BLaER1 treated with 17β-estradiol and CSF1 and Interleukin-3, amounts not matched to agents 10 nM and 100 nM (cell line): ENCODE measurements around the gene NCCRP1.

Experiments
- H3K27ac ChIP-seq, 11 experiments: shearing (Covaris generic); formaldehyde crosslinking; 2 replicates each; pipeline ENCODE4 v1.8.1; 2022
- H3K27me3 ChIP-seq, 11 experiments: shearing (Covaris generic); formaldehyde crosslinking; 2 replicates each; pipeline ENCODE4 v1.8.1; 2022
- H3K36me3 ChIP-seq, 11 experiments: shearing (Covaris generic); formaldehyde crosslinking; 2 replicates each; pipeline ENCODE4 v1.8.1; 2022
- H3K4me1 ChIP-seq, 10 experiments: shearing (Covaris generic); formaldehyde crosslinking; 2 replicates each; pipeline ENCODE4 v1.8.1; 2022
- H3K4me2 ChIP-seq, 11 experiments: shearing (Covaris generic); formaldehyde crosslinking; 2 replicates each; pipeline ENCODE4 v1.8.1; 2022
- H3K4me3 ChIP-seq, 10 experiments: shearing (Covaris generic); formaldehyde crosslinking; 2 replicates each; pipeline ENCODE4 v1.8.1; 2022
- H3K9ac ChIP-seq, 11 experiments: shearing (Covaris generic); formaldehyde crosslinking; 2 replicates each; pipeline ENCODE4 v1.8.1; 2022
- H3K9me3 ChIP-seq, 11 experiments: shearing (Covaris generic); formaldehyde crosslinking; replicated peaks in 1 of 11; 2 replicates each; pipeline ENCODE4 v1.8.1; 2022
- H4K20me1 ChIP-seq, 11 experiments: shearing (Covaris generic); formaldehyde crosslinking; 2 replicates each; pipeline ENCODE4 v1.8.1; 2022
- Cebpa-rat ChIP-seq, 11 experiments: shearing (Covaris generic); IDR thresholded peaks; 2 replicates each; pipeline ENCODE4 v1.8.1; 2022

NCCRP1 gene

DNA sequence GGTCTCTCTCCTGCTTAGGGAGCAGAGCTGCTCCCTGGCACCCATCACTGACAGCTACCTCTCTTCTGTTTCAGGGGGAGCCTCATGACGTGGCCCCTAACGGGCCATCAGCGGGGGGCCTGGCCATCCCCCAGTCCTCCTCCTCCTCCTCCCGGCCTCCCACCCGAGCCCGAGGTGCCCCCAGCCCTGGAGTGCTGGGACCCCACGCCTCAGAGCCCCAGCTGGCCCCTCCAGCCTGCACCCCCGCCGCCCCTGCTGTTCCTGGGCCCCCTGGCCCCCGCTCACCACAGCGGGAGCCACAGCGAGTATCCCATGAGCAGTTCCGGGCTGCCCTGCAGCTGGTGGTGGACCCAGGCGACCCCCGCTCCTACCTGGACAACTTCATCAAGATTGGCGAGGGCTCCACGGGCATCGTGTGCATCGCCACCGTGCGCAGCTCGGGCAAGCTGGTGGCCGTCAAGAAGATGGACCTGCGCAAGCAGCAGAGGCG, 23.2 kb upstream of the NCCRP1 start:
- Histone ChIP-seq H3K27ac (no peak overlapping the region), H4K20me1 (peaks cover 0 to 89% (median 22%) of the 10 kb centered on the region in 11 experiments; a peak in 16 of 22 replicates), H3K9me3 (no peaks in the 10 kb centered on the region), H3K27me3 (no peaks in the 10 kb centered on the region), H3K9ac (no peak overlapping the region), H3K4me1 (peaks cover 0 to 11% (median 10%) of the 10 kb centered on the region in 10 experiments; a peak in 16 of 20 replicates), H3K4me2 (no peak overlapping the region), H3K4me3 (no peak overlapping the region), H3K36me3 (peaks cover 54 to 96% (median 73%) of the 10 kb centered on the region in 11 experiments)
- TF ChIP-seq Cebpa-rat (IDR thresholded peaks at IDR 0.05) = no peak

DNA sequence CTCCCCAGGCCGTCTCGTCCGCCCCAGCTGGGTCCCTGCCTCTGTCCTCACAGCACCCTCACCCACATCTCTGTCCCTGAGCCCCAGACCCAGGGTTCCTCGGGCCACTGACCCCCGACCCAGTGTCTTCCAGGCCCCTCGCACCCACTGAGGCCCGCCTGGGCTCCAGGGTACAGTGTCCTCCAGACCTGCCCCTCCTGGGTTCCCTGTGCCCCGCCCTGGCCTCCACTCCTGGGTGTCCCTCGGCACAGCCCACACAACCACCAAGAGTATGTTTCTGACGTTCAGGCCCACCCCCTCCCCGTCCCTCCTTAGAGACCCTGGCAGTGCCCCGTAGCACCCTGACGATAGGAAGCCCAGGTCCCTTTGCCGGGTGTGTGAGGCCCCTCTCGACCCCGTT, 22.6 kb upstream of the NCCRP1 start:
- H3K36me3 ChIP-seq = peaks cover 58 to 95% (median 77%) of the 10 kb centered on the region in 11 experiments
- H3K4me2 ChIP-seq = no peak overlapping the region
- no peaks in the 10 kb centered on the region for H3K27me3 ChIP-seq
- peaks cover 0 to 87% (median 18%) of the 10 kb centered on the region in 11 experiments; a peak in 15 of 22 replicates for H4K20me1 ChIP-seq
- H3K27ac ChIP-seq = no peak overlapping the region
- peaks cover 0 to 17% (median 16%) of the 10 kb centered on the region in 10 experiments; a peak in 16 of 20 replicates for H3K4me1 ChIP-seq
- H3K4me3 ChIP-seq = no peak overlapping the region
- TF ChIP-seq Cebpa-rat (IDR thresholded peaks at IDR 0.05) = no peak
- H3K9me3 ChIP-seq = no peaks in the 10 kb centered on the region
- H3K9ac ChIP-seq = no peak overlapping the region

DNA sequence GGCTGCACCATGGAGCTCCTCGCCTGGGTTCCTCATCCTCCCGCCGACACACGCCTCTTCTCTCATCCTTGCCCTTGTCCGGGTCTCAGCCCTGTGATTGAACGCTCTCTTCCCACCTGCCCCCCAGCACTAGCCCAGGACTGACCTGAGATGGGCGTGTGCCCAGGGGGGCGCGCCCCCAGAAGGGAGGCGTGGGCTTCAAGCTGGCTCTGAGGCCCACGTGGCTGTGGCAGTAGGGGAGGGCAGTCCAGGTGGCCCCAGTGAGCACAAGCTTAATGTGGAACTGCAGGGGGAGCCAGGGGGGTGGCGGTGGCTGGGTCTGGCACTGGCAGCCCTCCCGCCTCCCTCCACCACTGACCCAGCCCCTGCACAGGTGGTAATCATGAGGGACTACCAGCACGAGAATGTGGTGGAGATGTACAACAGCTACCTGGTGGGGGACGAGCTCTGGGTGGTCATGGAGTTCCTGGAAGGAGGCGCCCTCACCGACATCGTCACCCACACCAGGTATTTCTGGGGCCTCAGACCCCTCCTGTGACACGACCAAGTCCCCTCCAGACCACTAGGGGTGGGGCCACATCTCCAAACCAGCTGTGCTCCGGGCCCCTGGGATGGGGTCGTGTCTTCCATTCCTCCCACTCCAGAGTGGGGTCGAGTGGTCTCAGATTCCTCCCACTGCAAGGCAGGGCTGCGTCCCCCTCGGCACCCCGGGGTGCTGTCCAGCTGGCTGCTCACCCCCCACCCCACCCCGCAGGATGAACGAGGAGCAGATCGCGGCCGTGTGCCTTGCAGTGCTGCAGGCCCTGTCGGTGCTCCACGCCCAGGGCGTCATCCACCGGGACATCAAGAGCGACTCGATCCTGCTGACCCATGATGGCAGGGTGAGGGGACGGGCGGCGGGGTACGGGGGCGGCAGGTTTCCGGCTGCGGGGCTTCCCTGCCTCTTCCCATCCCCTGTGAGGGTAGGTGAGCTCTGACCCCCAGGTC, 21.9 kb upstream of the NCCRP1 start:
- no peak for TF ChIP-seq Cebpa-rat (IDR thresholded peaks at IDR 0.05)

DNA sequence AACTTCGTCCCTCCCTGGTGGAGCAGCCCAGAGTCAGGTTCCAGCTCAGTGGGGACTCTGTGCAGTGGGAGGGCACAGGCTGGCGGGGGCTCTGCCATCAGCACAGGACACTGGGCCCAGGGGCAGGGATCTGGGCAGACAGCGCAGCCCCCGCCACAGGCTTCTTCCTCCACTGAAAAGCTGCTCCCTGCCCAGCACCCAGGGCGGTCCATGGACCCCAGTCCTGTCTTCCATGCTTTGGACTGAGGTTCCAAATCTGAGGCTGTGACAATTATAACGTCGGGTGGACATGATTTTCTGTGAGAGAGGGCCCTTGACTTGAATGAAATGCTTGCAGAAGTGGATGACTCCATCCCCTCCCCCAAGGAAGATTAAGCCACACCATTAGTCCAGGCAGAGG, 21.2 kb upstream of the NCCRP1 start:
- Histone ChIP-seq H3K4me3 (no peak overlapping the region), H3K9me3 (no peaks in the 10 kb centered on the region), H4K20me1 (peaks cover 0 to 83% (median 16%) of the 10 kb centered on the region in 11 experiments; a peak in 14 of 22 replicates), H3K27me3 (no peaks in the 10 kb centered on the region), H3K4me2 (no peak overlapping the region), H3K9ac (no peak overlapping the region), H3K36me3 (peaks cover 50 to 91% (median 69%) of the 10 kb centered on the region in 11 experiments), H3K27ac (no peak overlapping the region), H3K4me1 (peaks cover 0 to 31% (median 27%) of the 10 kb centered on the region in 10 experiments; a peak in 16 of 20 replicates)
- no peak for TF ChIP-seq Cebpa-rat (IDR thresholded peaks at IDR 0.05)

More for the DNA sequence above, 21.9 kb upstream of the NCCRP1 start:
- Histone ChIP-seq H3K4me1 (peaks cover 0 to 24% (median 22%) of the 10 kb centered on the region in 10 experiments; a peak in 16 of 20 replicates), H3K36me3 (peaks cover 56 to 92% (median 75%) of the 10 kb centered on the region in 11 experiments), H3K27ac (no peak overlapping the region), H3K9ac (no peak overlapping the region), H3K4me3 (no peak overlapping the region), H3K9me3 (no peaks in the 10 kb centered on the region), H4K20me1 (peaks cover 0 to 88% (median 21%) of the 10 kb centered on the region in 11 experiments; a peak in 14 of 22 replicates), H3K27me3 (no peaks in the 10 kb centered on the region), H3K4me2 (no peak overlapping the region)

DNA sequence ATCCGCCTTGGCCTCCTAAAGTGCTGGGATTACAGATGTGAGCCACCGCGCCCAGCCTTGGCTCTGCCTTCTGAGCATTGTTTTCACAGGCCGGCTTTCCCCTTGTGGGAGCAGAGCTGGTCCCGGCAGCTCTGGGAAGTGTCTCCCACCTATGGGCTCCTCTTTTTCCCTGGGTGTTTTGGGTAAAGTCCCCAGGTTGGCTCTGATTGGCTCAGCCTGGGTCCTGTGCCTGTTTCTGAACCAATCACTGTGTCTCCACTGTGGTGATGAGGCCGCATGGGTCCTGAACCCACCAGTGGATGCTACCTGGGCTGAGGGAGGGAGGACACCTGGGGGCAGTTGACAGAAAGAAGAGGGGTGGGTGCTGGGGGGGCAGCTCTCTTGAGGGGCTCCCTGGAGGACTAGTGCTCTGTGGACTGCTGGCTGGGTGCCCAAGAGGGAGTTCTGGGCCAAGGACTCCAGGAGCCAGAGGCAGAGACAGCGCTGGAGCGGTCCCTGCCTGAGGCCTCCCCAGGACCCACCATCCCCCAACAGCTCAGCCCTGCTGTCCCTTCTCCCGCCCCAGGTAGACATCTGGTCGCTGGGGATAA, 19.6 kb upstream of the NCCRP1 start:
- H3K4me3 ChIP-seq = no peak overlapping the region
- no peak overlapping the region for H3K27ac ChIP-seq
- H3K9me3 ChIP-seq = no peaks in the 10 kb centered on the region
- H3K36me3 ChIP-seq = peaks cover 52 to 91% (median 71%) of the 10 kb centered on the region in 11 experiments; a peak in 21 of 22 replicates
- H4K20me1 ChIP-seq = peaks cover 0 to 66% (median 10%) of the 10 kb centered on the region in 11 experiments; a peak in 10 of 22 replicates
- no peaks in the 10 kb centered on the region for H3K27me3 ChIP-seq
- H3K4me1 ChIP-seq = peaks cover 0 to 38% (median 29%) of the 10 kb centered on the region in 10 experiments; a peak in 16 of 20 replicates
- no peak for TF ChIP-seq Cebpa-rat (IDR thresholded peaks at IDR 0.05)
- no peak overlapping the region for H3K9ac ChIP-seq
- H3K4me2 ChIP-seq = 0 out of 22 replicates have a peak overlapping the region, but pooled peaks of 1 of the 11 experiments have one; percentile 43

DNA sequence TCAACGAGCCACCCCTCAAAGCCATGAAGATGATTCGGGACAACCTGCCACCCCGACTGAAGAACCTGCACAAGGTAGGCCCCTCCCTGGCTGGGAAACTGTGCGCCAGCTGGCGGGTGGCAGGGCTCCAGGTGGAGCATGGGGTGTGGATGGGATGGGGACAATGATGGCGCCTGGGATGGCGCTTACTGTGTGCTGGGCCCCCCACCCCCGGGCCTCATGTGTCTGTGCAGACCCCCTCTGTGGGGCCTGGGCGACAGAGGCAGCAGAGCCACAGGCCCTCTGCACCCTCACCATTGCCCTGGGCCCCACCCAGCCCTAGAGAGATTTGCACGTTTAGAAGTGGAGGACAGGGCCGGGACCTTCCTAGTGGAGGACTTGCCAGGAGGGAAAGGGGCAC, 19.0 kb upstream of the NCCRP1 start:
- Histone ChIP-seq H3K4me2 (peak overlapping the region in 5 of 11 experiments; percentile 43 to 82 (median 49); a peak in 6 of 22 replicates), H4K20me1 (peaks cover 0 to 61% (median 9%) of the 10 kb centered on the region in 11 experiments; a peak in 9 of 22 replicates), H3K27ac (no peak overlapping the region), H3K4me1 (peaks cover 0 to 38% (median 29%) of the 10 kb centered on the region in 10 experiments; a peak in 16 of 20 replicates), H3K36me3 (peaks cover 48 to 90% (median 65%) of the 10 kb centered on the region in 11 experiments; a peak in 21 of 22 replicates), H3K27me3 (no peaks in the 10 kb centered on the region), H3K9me3 (no peaks in the 10 kb centered on the region), H3K4me3 (no peak overlapping the region), H3K9ac (no peak overlapping the region)
- no peak for TF ChIP-seq Cebpa-rat (IDR thresholded peaks at IDR 0.05)

DNA sequence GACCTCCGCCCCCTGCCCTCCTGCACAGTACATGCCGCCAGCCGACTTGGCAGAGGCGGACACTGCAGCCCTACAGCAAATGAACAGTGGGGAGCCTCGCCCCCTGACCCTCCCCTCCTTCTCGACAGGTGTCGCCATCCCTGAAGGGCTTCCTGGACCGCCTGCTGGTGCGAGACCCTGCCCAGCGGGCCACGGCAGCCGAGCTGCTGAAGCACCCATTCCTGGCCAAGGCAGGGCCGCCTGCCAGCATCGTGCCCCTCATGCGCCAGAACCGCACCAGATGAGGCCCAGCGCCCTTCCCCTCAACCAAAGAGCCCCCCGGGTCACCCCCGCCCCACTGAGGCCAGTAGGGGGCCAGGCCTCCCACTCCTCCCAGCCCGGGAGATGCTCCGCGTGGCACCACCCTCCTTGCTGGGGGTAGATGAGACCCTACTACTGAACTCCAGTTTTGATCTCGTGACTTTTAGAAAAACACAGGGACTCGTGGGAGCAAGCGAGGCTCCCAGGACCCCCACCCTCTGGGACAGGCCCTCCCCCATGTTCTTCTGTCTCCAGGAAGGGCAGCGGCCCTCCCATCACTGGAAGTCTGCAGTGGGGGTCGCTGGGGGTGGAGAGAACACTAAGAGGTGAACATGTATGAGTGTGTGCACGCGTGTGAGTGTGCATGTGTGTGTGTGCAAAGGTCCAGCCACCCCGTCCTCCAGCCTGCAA, 18.3 kb upstream of the NCCRP1 start:
- no peak for TF ChIP-seq Cebpa-rat (IDR thresholded peaks at IDR 0.05)
- Histone ChIP-seq H3K4me2 (peak overlapping the region in 8 of 11 experiments; percentile 43 to 82 (median 48); a peak in 14 of 22 replicates), H3K27me3 (no peaks in the 10 kb centered on the region), H3K27ac (no peak overlapping the region), H3K9me3 (no peaks in the 10 kb centered on the region; a peak in 1 of 22 replicates), H3K36me3 (peaks cover 45 to 86% (median 60%) of the 10 kb centered on the region in 11 experiments; a peak in 21 of 22 replicates), H4K20me1 (peaks cover 0 to 54% (median 6%) of the 10 kb centered on the region in 11 experiments; a peak in 8 of 22 replicates), H3K9ac (no peak overlapping the region; a peak in 1 of 22 replicates), H3K4me3 (no peak overlapping the region), H3K4me1 (peaks cover 0 to 38% (median 29%) of the 10 kb centered on the region in 10 experiments; a peak in 16 of 20 replicates)

DNA sequence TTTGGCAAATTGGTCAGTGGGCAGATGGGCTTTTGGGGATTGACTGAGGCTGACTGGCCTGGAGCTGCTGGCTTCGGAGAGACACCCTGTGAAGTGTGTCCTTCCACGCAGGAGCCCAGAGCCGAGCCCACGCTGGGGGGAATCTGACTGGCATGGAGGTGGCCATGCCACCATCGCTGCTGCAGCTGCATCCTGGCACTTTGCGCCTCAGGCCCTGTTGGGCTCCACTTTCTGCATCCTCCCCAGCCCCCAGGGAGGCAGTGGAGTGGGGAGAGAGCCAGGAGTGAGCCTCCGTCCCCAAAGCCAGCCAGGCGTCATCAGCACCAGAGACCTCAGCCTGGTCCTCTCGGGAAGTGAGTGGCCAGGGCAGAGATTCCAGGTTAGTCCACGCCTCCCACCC, 17.0 kb upstream of the NCCRP1 start:
- no peak for TF ChIP-seq Cebpa-rat (IDR thresholded peaks at IDR 0.05)
- Histone ChIP-seq H3K36me3 (peaks cover 40 to 75% (median 55%) of the 10 kb centered on the region in 11 experiments; a peak in 21 of 22 replicates), H3K9ac (peak overlapping the region in 3 of 11 experiments; percentile 20 to 50 (median 31); a peak in 6 of 22 replicates), H3K27me3 (no peaks in the 10 kb centered on the region), H3K4me1 (peaks cover 0 to 41% (median 29%) of the 10 kb centered on the region in 10 experiments; a peak in 16 of 20 replicates), H3K27ac (peak overlapping the region in 4 of 11 experiments; percentile 5 to 39 (median 29); a peak in 4 of 22 replicates), H4K20me1 (peaks cover 0 to 48% (median 6%) of the 10 kb centered on the region in 11 experiments; a peak in 9 of 22 replicates), H3K4me3 (no peak overlapping the region), H3K9me3 (no peaks in the 10 kb centered on the region; a peak in 1 of 22 replicates), H3K4me2 (peak overlapping the region in 9 of 11 experiments; percentile 12 to 86 (median 74); a peak in 17 of 22 replicates)
